Activated CD4-positive, alpha-beta memory T cell treated with anti-CD3 and anti-CD28 coated beads, Interleukin-2, amount 10 ng/mL, durations not matched to agents 7 days and 5 days (primary cell): ENCODE measurements around the gene AKT1. TPM values are rescaled to one million over a fixed set of nuclear protein-coding genes. Genes with fewer than 3 reads are reported as not detected.

ENCODE experiments used
- CTCF ChIA-PET: fragments of 350-600 bp; sonication (Branson Sonifier 250); formaldehyde crosslinking; loops from one replicate; lab custom pipeline; 2021; ENCODE audit warnings: antibody characterized with exemption, inconsistent platforms; lab: Charles Lee
- POLR2A ChIA-PET: fragments of 350-600 bp; sonication (Branson Sonifier 250); formaldehyde crosslinking; loops from one replicate; lab custom pipeline; 2021; ENCODE audit warnings: antibody characterized with exemption; lab: Charles Lee
- DNase-seq: peaks from one replicate; pipeline ENCODE4 v3.0.0-alpha.2; 2020
- H3K27ac Mint-ChIP-seq: one replicate; pipeline ENCODE4 v1.8.0; 2021; ENCODE audit warnings: mild to moderate bottlenecking, mixed read lengths
- H3K27me3 Mint-ChIP-seq: one replicate; pipeline ENCODE4 v1.8.0; 2021; ENCODE audit warnings: mixed read lengths
- H3K36me3 Mint-ChIP-seq: one replicate; pipeline ENCODE4 v1.8.0; 2021; ENCODE audit warnings: low read depth, mixed read lengths
- H3K4me1 Mint-ChIP-seq: one replicate; pipeline ENCODE4 v1.8.0; 2021; ENCODE audit warnings: mixed read lengths
- H3K4me3 Mint-ChIP-seq: one replicate; pipeline ENCODE4 v1.8.0; 2021; ENCODE audit warnings: mild to moderate bottlenecking, mixed read lengths
- H3K9me3 Mint-ChIP-seq: one replicate; pipeline ENCODE4 v1.8.0; 2021; ENCODE audit warnings: mixed read lengths
- total RNA-seq, 2 experiments: library from RNA; stranded (reverse); gene quantifications; one replicate each; pipeline ENCODE4 v1.2.3, GENCODE V29; 2021

Gene AKT1
- total RNA-seq, 2 experiments from 2014 or later: 157 to 162 TPM

GRCh38 chr14:104792945-104793702 lies 2.4 kb downstream of the AKT1 start:
- Mint-ChIP-seq H3K27me3 (peaks cover 4% of the 10 kb centered on the region), H3K4me1 (peaks cover 40% of the 10 kb centered on the region), H3K4me3 (peak overlapping the region; percentile 86), H3K27ac (no peak overlapping the region), H3K36me3 (peaks cover 4% of the 10 kb centered on the region), H3K9me3 (no peaks in the 10 kb centered on the region)
- no peak for DNase-seq
- ChIA-PET POLR2A (interaction anchor here (0.8 to 1.0 kb wide), 2 partner anchors 11 to 41 kb away, joined by 3 read pairs; no protein-coding TSS in a partner anchor), CTCF (interaction anchor here (1.7 kb wide), 1 partner anchor 33 kb away, joined by 7 read pairs; no protein-coding TSS in a partner anchor)

- Mint-ChIP-seq H3K9me3 (no peaks in the 10 kb centered on the region), H3K27ac (no peak overlapping the region), H3K27me3 (peaks cover under 1% of the 10 kb centered on the region), H3K36me3 (peaks cover 4% of the 10 kb centered on the region), H3K4me3 (no peak overlapping the region), H3K4me1 (peaks cover 38% of the 10 kb centered on the region)
- ChIA-PET POLR2A (interaction anchor here (0.8 to 1.0 kb wide), 2 partner anchors 12 to 40 kb away, joined by 3 read pairs; no protein-coding TSS in a partner anchor), CTCF (no interaction called here)
- DNase-seq: no peak
Observed at GRCh38 chr14:104792101-104792884, 3.3 kb downstream of the AKT1 start.

- no peak overlapping the region for H3K4me3 Mint-ChIP-seq
- no peaks in the 10 kb centered on the region for H3K9me3 Mint-ChIP-seq
- ChIA-PET CTCF (no interaction called here), POLR2A (no interaction called here)
- H3K36me3 Mint-ChIP-seq: peaks cover 4% of the 10 kb centered on the region
- H3K27ac Mint-ChIP-seq: peak overlapping the region; percentile 16
- H3K4me1 Mint-ChIP-seq: peaks cover 41% of the 10 kb centered on the region
- H3K27me3 Mint-ChIP-seq: no peaks in the 10 kb centered on the region
- DNase-seq: no peak
Observed at GRCh38 chr14:104791425-104791824, 4.1 kb downstream of the AKT1 start.

GRCh38 chr14:104789752-104790743 lies 5.5 kb downstream of the AKT1 start:
- Mint-ChIP-seq H3K4me1 (peaks cover 37% of the 10 kb centered on the region), H3K4me3 (no peak overlapping the region), H3K27me3 (no peaks in the 10 kb centered on the region), H3K9me3 (no peaks in the 10 kb centered on the region), H3K27ac (no peak overlapping the region), H3K36me3 (peaks cover 4% of the 10 kb centered on the region)
- DNase-seq: no peak
- CTCF ChIA-PET: interaction anchor here (0.6 to 1.5 kb wide), 2 partner anchors 21 to 1648 kb away, joined by 3 to 4 read pairs; no protein-coding TSS in a partner anchor
- POLR2A ChIA-PET: interaction anchor here (0.7 kb wide), 1 partner anchor 11 kb away, joined by 3 read pairs; the partner anchor contains the start of gene ZBTB42

- no peaks in the 10 kb centered on the region for H3K27me3 Mint-ChIP-seq
- H3K36me3 Mint-ChIP-seq: peaks cover 4% of the 10 kb centered on the region
- no peaks in the 10 kb centered on the region for H3K9me3 Mint-ChIP-seq
- peaks cover 31% of the 10 kb centered on the region for H3K4me1 Mint-ChIP-seq
- no peak overlapping the region for H3K27ac Mint-ChIP-seq
- ChIA-PET CTCF (interaction anchor here (0.6 kb wide), 1 partner anchor 1647 kb away, joined by 3 read pairs; no protein-coding TSS in a partner anchor), POLR2A (no interaction called here)
- no peak overlapping the region for H3K4me3 Mint-ChIP-seq
- DNase-seq: no peak
Observed at GRCh38 chr14:104788873-104789663, 6.5 kb downstream of the AKT1 start.

- H3K4me1 Mint-ChIP-seq: peaks cover 23% of the 10 kb centered on the region
- no peak overlapping the region for H3K4me3 Mint-ChIP-seq
- no peaks in the 10 kb centered on the region for H3K27me3 Mint-ChIP-seq
- H3K27ac Mint-ChIP-seq: no peak overlapping the region
- ChIA-PET POLR2A (interaction anchor here (0.7 kb wide), 1 partner anchor 10 kb away, joined by 3 read pairs; no protein-coding TSS in a partner anchor), CTCF (no interaction called here)
- no peak for DNase-seq
- peaks cover 4% of the 10 kb centered on the region for H3K36me3 Mint-ChIP-seq
- H3K9me3 Mint-ChIP-seq: no peaks in the 10 kb centered on the region
Observed at GRCh38 chr14:104788161-104788818, 7.3 kb downstream of the AKT1 start.

GRCh38 chr14:104787736-104788135 lies 7.8 kb downstream of the AKT1 start:
- Mint-ChIP-seq H3K4me1 (peaks cover 17% of the 10 kb centered on the region), H3K4me3 (no peak overlapping the region), H3K27me3 (no peaks in the 10 kb centered on the region), H3K9me3 (no peaks in the 10 kb centered on the region), H3K36me3 (peaks cover 4% of the 10 kb centered on the region), H3K27ac (no peak overlapping the region)
- DNase-seq: no peak
- ChIA-PET POLR2A (interaction anchor here (0.7 kb wide), 1 partner anchor 10 kb away, joined by 3 read pairs; no protein-coding TSS in a partner anchor), CTCF (no interaction called here)

- Mint-ChIP-seq H3K36me3 (peaks cover 4% of the 10 kb centered on the region), H3K4me3 (no peak overlapping the region), H3K4me1 (peaks cover 14% of the 10 kb centered on the region), H3K27ac (no peak overlapping the region), H3K9me3 (no peaks in the 10 kb centered on the region), H3K27me3 (no peaks in the 10 kb centered on the region)
- DNase-seq: no peak
- POLR2A ChIA-PET: no interaction called here
- CTCF ChIA-PET: interaction anchor here (0.7 kb wide), 1 partner anchor 417 kb away, joined by 3 read pairs; no protein-coding TSS in a partner anchor
Observed at GRCh38 chr14:104786726-104787675, 8.5 kb downstream of the AKT1 start.

GRCh38 chr14:104786091-104786586 lies 9.4 kb downstream of the AKT1 start:
- Mint-ChIP-seq H3K27me3 (no peaks in the 10 kb centered on the region), H3K36me3 (no peaks in the 10 kb centered on the region), H3K4me1 (peaks cover 10% of the 10 kb centered on the region), H3K9me3 (no peaks in the 10 kb centered on the region), H3K4me3 (no peak overlapping the region), H3K27ac (no peak overlapping the region)
- POLR2A ChIA-PET: no interaction called here
- CTCF ChIA-PET: interaction anchor here (0.7 kb wide), 1 partner anchor 416 kb away, joined by 3 read pairs; no protein-coding TSS in a partner anchor
- DNase-seq: no peak

- ChIA-PET POLR2A (no interaction called here), CTCF (no interaction called here)
- Mint-ChIP-seq H3K27ac (no peak overlapping the region), H3K9me3 (no peaks in the 10 kb centered on the region), H3K4me3 (no peak overlapping the region), H3K36me3 (no peaks in the 10 kb centered on the region), H3K27me3 (no peaks in the 10 kb centered on the region), H3K4me1 (peaks cover 6% of the 10 kb centered on the region)
- DNase-seq: no peak
Observed at GRCh38 chr14:104785708-104786080, 9.9 kb downstream of the AKT1 start.
